ENCODE results near the gene ANKAR. TPM values are rescaled to one million over a fixed set of nuclear protein-coding genes. Genes with fewer than 3 reads are reported as not detected.
"Not testable (repeated sequence)": the region's sequence is repeated elsewhere in the genome, so short reads cannot be mapped to it uniquely, and the experiment has no call there.

Gene ANKAR
- total RNA-seq, 2 donors from 2014 or later, result 4.4 to 7.7 TPM

GRCh38 chr2:189641590-189641989, 32.9 kb upstream of the ANKAR start:
- H3K27ac Mint-ChIP-seq, result no peak overlapping the region
- no peak overlapping the region for H3K4me3 Mint-ChIP-seq

GRCh38 chr2:189646521-189646920, 27.9 kb upstream of the ANKAR start:
- no peaks in the 10 kb centered on the region for H3K27me3 Mint-ChIP-seq
- ATAC-seq, result no peak

More at GRCh38 chr2:189641590-189641989, 32.9 kb upstream of the ANKAR start:
- ATAC-seq (peak in 1 of 2 donors; percentile 41), DNase-seq (ENCODE audit: low spot score) (no peak)
- Mint-ChIP-seq H3K27me3 (no peaks in the 10 kb centered on the region), H3K36me3 (no peaks in the 10 kb centered on the region), H3K4me1 (ENCODE audit: low read depth in 2 of 2) (no peaks in the 10 kb centered on the region), H3K9me3 (no peaks in the 10 kb centered on the region)

GRCh38 chr2:189648846-189649509, 25.5 kb upstream of the ANKAR start:
- H3K27me3 Mint-ChIP-seq, result no peaks in the 10 kb centered on the region
- H3K4me3 Mint-ChIP-seq, result no peak overlapping the region
- DNase-seq (ENCODE audit: low spot score) (no peak), ATAC-seq (no peak)
- H3K36me3 Mint-ChIP-seq, result peaks cover 5% of the 10 kb centered on the region
- peaks cover 2% of the 10 kb centered on the region for H3K9me3 Mint-ChIP-seq
- H3K27ac Mint-ChIP-seq, result no peak overlapping the region
- H3K4me1 Mint-ChIP-seq (ENCODE audit: low read depth in 2 of 2), result no peaks in the 10 kb centered on the region

More at GRCh38 chr2:189646521-189646920, 27.9 kb upstream of the ANKAR start:
- Mint-ChIP-seq H3K4me1 (ENCODE audit: low read depth in 2 of 2) (no peaks in the 10 kb centered on the region), H3K36me3 (peaks cover 5% of the 10 kb centered on the region), H3K9me3 (no peaks in the 10 kb centered on the region), H3K4me3 (no peak overlapping the region), H3K27ac (no peak overlapping the region)
- no peak for DNase-seq (ENCODE audit: low spot score)

GRCh38 chr2:189651284-189651683, 23.2 kb upstream of the ANKAR start:
- Mint-ChIP-seq H3K4me1 (ENCODE audit: low read depth in 2 of 2) (no peaks in the 10 kb centered on the region), H3K27ac (no peak overlapping the region), H3K9me3 (peaks cover 2% of the 10 kb centered on the region), H3K36me3 (peaks cover 5% of the 10 kb centered on the region), H3K27me3 (no peaks in the 10 kb centered on the region), H3K4me3 (no peak overlapping the region)
- DNase-seq (ENCODE audit: low spot score) (no peak), ATAC-seq (no peak)

- not testable (repeated sequence) for H3K27me3 Mint-ChIP-seq; DNase-seq (ENCODE audit: low spot score); ATAC-seq; H3K27ac Mint-ChIP-seq; H3K9me3 Mint-ChIP-seq; H3K4me3 Mint-ChIP-seq; H3K36me3 Mint-ChIP-seq
- H3K4me1 Mint-ChIP-seq (ENCODE audit: low read depth in 2 of 2), result peaks cover 12 to 14% of the 10 kb centered on the region in 2 donors
These were observed 21.0 kb upstream of the ANKAR start for GRCh38 chr2:189653464-189653863.

- no peak overlapping the region for H3K4me3 Mint-ChIP-seq
- H3K27me3 Mint-ChIP-seq, result no peaks in the 10 kb centered on the region
- ATAC-seq (no peak), DNase-seq (ENCODE audit: low spot score) (no peak)
- no peak overlapping the region for H3K27ac Mint-ChIP-seq
- peaks cover 5% of the 10 kb centered on the region for H3K36me3 Mint-ChIP-seq
- H3K9me3 Mint-ChIP-seq, result peaks cover 2% of the 10 kb centered on the region
- H3K4me1 Mint-ChIP-seq (ENCODE audit: low read depth in 2 of 2), result peaks cover 15 to 16% of the 10 kb centered on the region in 2 donors
These were observed 19.8 kb upstream of the ANKAR start for GRCh38 chr2:189654641-189655040.

- peak overlapping the region; percentile 59 for H3K4me3 Mint-ChIP-seq
These were observed 16.6 kb upstream of the ANKAR start for GRCh38 chr2:189657867-189658266.

GRCh38 chr2:189658306-189659212, 15.9 kb upstream of the ANKAR start:
- DNase-seq (ENCODE audit: low spot score), result no peak
- Mint-ChIP-seq H3K4me3 (peak overlapping the region; percentile 59), H3K4me1 (ENCODE audit: low read depth in 2 of 2) (peaks cover 17% of the 10 kb centered on the region in 2 donors), H3K36me3 (no peaks in the 10 kb centered on the region), H3K27me3 (no peaks in the 10 kb centered on the region), H3K9me3 (no peaks in the 10 kb centered on the region), H3K27ac (peak overlapping the region; percentile 43 to 80)
- ATAC-seq, result peak in 1 of 2 donors; percentile 9

More at GRCh38 chr2:189657867-189658266, 16.6 kb upstream of the ANKAR start:
- ATAC-seq (peak in 1 of 2 donors; percentile 56), DNase-seq (ENCODE audit: low spot score) (peak; percentile 67)
- Mint-ChIP-seq H3K36me3 (no peaks in the 10 kb centered on the region), H3K9me3 (no peaks in the 10 kb centered on the region), H3K27ac (peak overlapping the region; percentile 43 to 80), H3K27me3 (no peaks in the 10 kb centered on the region), H3K4me1 (ENCODE audit: low read depth in 2 of 2) (peaks cover 15 to 16% of the 10 kb centered on the region in 2 donors)

- Mint-ChIP-seq H3K4me1 (ENCODE audit: low read depth in 2 of 2) (peaks cover 19 to 25% of the 10 kb centered on the region in 2 donors), H3K27me3 (no peaks in the 10 kb centered on the region), H3K36me3 (no peaks in the 10 kb centered on the region), H3K9me3 (no peaks in the 10 kb centered on the region), H3K4me3 (no peak overlapping the region), H3K27ac (peak overlapping the region; percentile 43 to 80)
- no peak for ATAC-seq
- DNase-seq (ENCODE audit: low spot score), result no peak
These were observed 14.7 kb upstream of the ANKAR start for GRCh38 chr2:189659734-189660133.

GRCh38 chr2:189660803-189661147, 13.7 kb upstream of the ANKAR start:
- peaks cover 19 to 25% of the 10 kb centered on the region in 2 donors for H3K4me1 Mint-ChIP-seq (ENCODE audit: low read depth in 2 of 2)
- H3K36me3 Mint-ChIP-seq, result no peaks in the 10 kb centered on the region
- no peak for ATAC-seq
- no peak overlapping the region for H3K27ac Mint-ChIP-seq
- H3K27me3 Mint-ChIP-seq, result no peaks in the 10 kb centered on the region
- no peaks in the 10 kb centered on the region for H3K9me3 Mint-ChIP-seq
- no peak overlapping the region for H3K4me3 Mint-ChIP-seq
- no peak for DNase-seq (ENCODE audit: low spot score)

GRCh38 chr2:189661148-189661956, 13.1 kb upstream of the ANKAR start, which contains the start of gene ASNSD1:
ASNSD1 (plus strand) TSS chr2:189661459; CDS start chr2:189666133, 4,674 bp downstream.
- peaks cover 5% of the 10 kb centered on the region for H3K36me3 Mint-ChIP-seq
- no peaks in the 10 kb centered on the region for H3K27me3 Mint-ChIP-seq
- no peak within 1 kb of the TSS for H3K4me3 Mint-ChIP-seq
- H3K27ac Mint-ChIP-seq, result no peak within 1 kb of the TSS
- no peaks in the 10 kb centered on the region for H3K9me3 Mint-ChIP-seq
- DNase-seq (ENCODE audit: low spot score) (peak; percentile 99), ATAC-seq (peak; percentile 96 to 97)
- H3K4me1 Mint-ChIP-seq (ENCODE audit: low read depth in 2 of 2), result peaks cover 19 to 25% of the 10 kb centered on the region in 2 donors

GRCh38 chr2:189661957-189662321, 12.5 kb upstream of the ANKAR start:
- H3K36me3 Mint-ChIP-seq, result peaks cover 9% of the 10 kb centered on the region
- H3K4me1 Mint-ChIP-seq (ENCODE audit: low read depth in 2 of 2), result peaks cover 16 to 25% of the 10 kb centered on the region in 2 donors
- H3K27me3 Mint-ChIP-seq, result no peaks in the 10 kb centered on the region
- H3K27ac Mint-ChIP-seq, result no peak overlapping the region
- DNase-seq (ENCODE audit: low spot score) (no peak), ATAC-seq (no peak)
- no peaks in the 10 kb centered on the region for H3K9me3 Mint-ChIP-seq
- no peak overlapping the region for H3K4me3 Mint-ChIP-seq

- DNase-seq (ENCODE audit: low spot score) (no peak), ATAC-seq (no peak)
- H3K4me3 Mint-ChIP-seq, result no peak overlapping the region
- H3K9me3 Mint-ChIP-seq, result no peaks in the 10 kb centered on the region
- peaks cover 12 to 20% of the 10 kb centered on the region in 2 donors for H3K4me1 Mint-ChIP-seq (ENCODE audit: low read depth in 2 of 2)
- peaks cover 17% of the 10 kb centered on the region for H3K36me3 Mint-ChIP-seq
- H3K27ac Mint-ChIP-seq, result no peak overlapping the region
- H3K27me3 Mint-ChIP-seq, result no peaks in the 10 kb centered on the region
These were observed 11.7 kb upstream of the ANKAR start for GRCh38 chr2:189662669-189663226.
